ENCODE data around the gene CRIM1. TPM values are rescaled to one million over a fixed set of nuclear protein-coding genes. Genes with fewer than 3 reads are reported as not detected.

Gene CRIM1
- total and polyA plus RNA-seq, 4 donors: 24.3 to 119 (median 58.4) TPM

GRCh38 chr2:36404318-36404717, 48.7 kb downstream of the CRIM1 start:
- H3K36me3 ChIP-seq (ENCODE audit: control insufficient read depth in 4 of 4, insufficient read depth in 4 of 4, low read length in 4 of 4): peaks cover 0 to 3% (median 0%) of the 10 kb centered on the region in 4 donors
- no peak overlapping the region for H3K4me3 ChIP-seq
- H3K4me1 ChIP-seq (ENCODE audit: control insufficient read depth in 5 of 5, insufficient read depth in 5 of 5, low read length in 5 of 5): peaks cover 9 to 29% (median 13%) of the 10 kb centered on the region in 5 donors
- ATAC-seq (ENCODE audit: insufficient read depth, low FRiP score) (no peak), DNase-seq (no peak)
- WGBS, 2 donors: 78 to 84% methylated on average over 3 of the region's 3 CpGs
- H3K27me3 ChIP-seq (ENCODE audit: control insufficient read depth in 3 of 3, insufficient read depth in 3 of 3, low read length in 2 of 3): no peaks in the 10 kb centered on the region
- TF ChIP-seq CTCF (IDR thresholded peaks at IDR 0.05; ENCODE audit: control extremely low read depth, extremely low read depth): no peak
- no peaks in the 10 kb centered on the region for H3K9me3 ChIP-seq (ENCODE audit: control insufficient read depth in 4 of 4, insufficient read depth in 3 of 4, low read length in 3 of 4)
- peak overlapping the region in 1 of 2 donors; percentile 33 for H3K27ac ChIP-seq (ENCODE audit: low read depth in 1 of 2, low read length in 1 of 2)
- no peak overlapping the region for H3K9ac ChIP-seq (ENCODE audit: insufficient read depth in 1 of 2, low read length in 2 of 2)

- H3K4me3 ChIP-seq: no peak overlapping the region
- H3K27me3 ChIP-seq (ENCODE audit: control insufficient read depth in 3 of 3, insufficient read depth in 3 of 3, low read length in 2 of 3): no peaks in the 10 kb centered on the region
- H3K4me1 ChIP-seq (ENCODE audit: control insufficient read depth in 5 of 5, insufficient read depth in 5 of 5, low read length in 5 of 5): peaks cover 10 to 33% (median 13%) of the 10 kb centered on the region in 5 donors
- DNase-seq (no peak), ATAC-seq (ENCODE audit: insufficient read depth, low FRiP score) (no peak)
- no peak overlapping the region for H3K27ac ChIP-seq (ENCODE audit: low read depth in 1 of 2, low read length in 1 of 2)
- 38 to 68% methylated on average over 5 of the region's 5 CpGs for WGBS, 2 donors
- no peak overlapping the region for H3K9ac ChIP-seq (ENCODE audit: insufficient read depth in 1 of 2, low read length in 2 of 2)
- no peak for TF ChIP-seq CTCF (IDR thresholded peaks at IDR 0.05; ENCODE audit: control extremely low read depth, extremely low read depth)
- no peaks in the 10 kb centered on the region for H3K9me3 ChIP-seq (ENCODE audit: control insufficient read depth in 4 of 4, insufficient read depth in 3 of 4, low read length in 3 of 4)
- H3K36me3 ChIP-seq (ENCODE audit: control insufficient read depth in 4 of 4, insufficient read depth in 4 of 4, low read length in 4 of 4): peaks cover 0 to 3% (median 0%) of the 10 kb centered on the region in 4 donors
These were observed 49.2 kb downstream of the CRIM1 start for GRCh38 chr2:36404754-36405153.

GRCh38 chr2:36405183-36405582, 49.6 kb downstream of the CRIM1 start:
- no peak for TF ChIP-seq CTCF (IDR thresholded peaks at IDR 0.05; ENCODE audit: control extremely low read depth, extremely low read depth)
- no peaks in the 10 kb centered on the region for H3K27me3 ChIP-seq (ENCODE audit: control insufficient read depth in 3 of 3, insufficient read depth in 3 of 3, low read length in 2 of 3)
- peak overlapping the region in 1 of 2 donors; percentile 22 for H3K27ac ChIP-seq (ENCODE audit: low read depth in 1 of 2, low read length in 1 of 2)
- H3K9ac ChIP-seq (ENCODE audit: insufficient read depth in 1 of 2, low read length in 2 of 2): no peak overlapping the region
- 65 to 71% methylated on average over 5 of the region's 5 CpGs for WGBS, 2 donors
- H3K4me3 ChIP-seq: no peak overlapping the region
- DNase-seq (no peak), ATAC-seq (ENCODE audit: insufficient read depth, low FRiP score) (no peak)
- peaks cover 9 to 38% (median 15%) of the 10 kb centered on the region in 5 donors for H3K4me1 ChIP-seq (ENCODE audit: control insufficient read depth in 5 of 5, insufficient read depth in 5 of 5, low read length in 5 of 5)
- H3K36me3 ChIP-seq (ENCODE audit: control insufficient read depth in 4 of 4, insufficient read depth in 4 of 4, low read length in 4 of 4): peaks cover 0 to 3% (median 0%) of the 10 kb centered on the region in 4 donors
- H3K9me3 ChIP-seq (ENCODE audit: control insufficient read depth in 4 of 4, insufficient read depth in 3 of 4, low read length in 3 of 4): no peaks in the 10 kb centered on the region

GRCh38 chr2:36406296-36406695, 50.7 kb downstream of the CRIM1 start:
- DNase-seq: no peak

More at GRCh38 chr2:36406296-36406695, 50.7 kb downstream of the CRIM1 start:
- ATAC-seq (ENCODE audit: insufficient read depth, low FRiP score): no peak
- Histone ChIP-seq H3K4me3 (no peak overlapping the region), H3K4me1 (ENCODE audit: control insufficient read depth in 5 of 5, insufficient read depth in 5 of 5, low read length in 5 of 5) (peaks cover 10 to 49% (median 15%) of the 10 kb centered on the region in 5 donors), H3K9ac (ENCODE audit: insufficient read depth in 1 of 2, low read length in 2 of 2) (no peak overlapping the region), H3K36me3 (ENCODE audit: control insufficient read depth in 4 of 4, insufficient read depth in 4 of 4, low read length in 4 of 4) (peaks cover 0 to 3% (median 0%) of the 10 kb centered on the region in 4 donors), H3K9me3 (ENCODE audit: control insufficient read depth in 4 of 4, insufficient read depth in 3 of 4, low read length in 3 of 4) (no peaks in the 10 kb centered on the region), H3K27ac (ENCODE audit: low read depth in 1 of 2, low read length in 1 of 2) (peak overlapping the region in 1 of 2 donors; percentile 41), H3K27me3 (ENCODE audit: control insufficient read depth in 3 of 3, insufficient read depth in 3 of 3, low read length in 2 of 3) (no peaks in the 10 kb centered on the region)
- TF ChIP-seq CTCF (IDR thresholded peaks at IDR 0.05; ENCODE audit: control extremely low read depth, extremely low read depth): no peak
- 72 to 78% methylated on average over 3 of the region's 3 CpGs for WGBS, 2 donors

All from lung (tissue), 12 donors.